GM12874 (cell line): ENCODE measurements around the gene SLC26A4.

Source experiments
- CTCF ChIP-seq: IDR thresholded peaks from 2 replicates; pipeline ENCODE4 v1.5.1; 2011; ENCODE audit warnings: low read depth, mild to moderate bottlenecking, control low read depth, low read length, moderate library complexity; ENCODE audit not compliant: insufficient read depth

Gene SLC26A4

DNA sequence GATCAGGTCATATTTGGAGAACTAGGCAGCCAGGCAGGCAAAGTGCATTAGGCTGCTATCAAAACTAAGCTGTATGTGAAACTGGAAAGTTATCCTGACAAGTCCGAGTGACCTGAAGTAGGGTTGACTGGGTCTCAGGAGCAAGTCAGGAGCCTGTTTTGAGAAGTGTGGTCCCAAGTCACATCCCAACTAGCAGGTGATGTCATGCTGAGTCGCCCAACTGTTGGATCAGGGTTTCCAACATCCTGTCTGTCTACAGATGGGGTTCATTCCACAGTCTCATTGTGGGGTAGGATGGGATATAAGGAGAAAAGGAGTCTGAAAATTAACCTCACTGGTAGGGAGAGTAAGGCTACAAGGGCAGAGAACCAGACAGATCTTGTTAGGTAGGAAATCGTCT lies 27.0 kb downstream of the SLC26A4 start:
- no peak for TF ChIP-seq CTCF

GRCh38 chr7:107689553-107689952 lies 28.9 kb downstream of the SLC26A4 start:
- no peak for TF ChIP-seq CTCF

- no peak for TF ChIP-seq CTCF
Measured at GRCh38 chr7:107690084-107690483, 29.5 kb downstream of the SLC26A4 start.

DNA sequence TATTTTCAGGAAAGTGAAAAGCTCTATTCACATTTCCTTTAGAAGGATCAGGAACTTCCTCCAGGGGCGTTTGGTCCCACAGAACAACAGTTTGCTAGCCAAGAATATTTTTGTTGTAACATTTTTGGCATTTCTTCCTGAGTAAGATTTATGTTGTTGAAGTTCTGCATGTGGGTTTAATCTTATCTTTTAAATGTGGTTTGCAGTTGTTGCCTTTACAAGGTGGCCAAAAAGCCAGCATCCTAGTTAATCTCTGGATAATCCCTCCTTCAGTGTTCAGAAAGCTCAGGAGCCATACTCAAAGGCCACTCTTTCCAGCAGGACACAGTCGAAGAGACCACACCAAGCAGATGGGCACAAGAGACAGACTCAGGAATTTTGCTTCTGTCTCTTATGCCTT lies 30.0 kb downstream of the SLC26A4 start:
- TF ChIP-seq CTCF: no peak

DNA sequence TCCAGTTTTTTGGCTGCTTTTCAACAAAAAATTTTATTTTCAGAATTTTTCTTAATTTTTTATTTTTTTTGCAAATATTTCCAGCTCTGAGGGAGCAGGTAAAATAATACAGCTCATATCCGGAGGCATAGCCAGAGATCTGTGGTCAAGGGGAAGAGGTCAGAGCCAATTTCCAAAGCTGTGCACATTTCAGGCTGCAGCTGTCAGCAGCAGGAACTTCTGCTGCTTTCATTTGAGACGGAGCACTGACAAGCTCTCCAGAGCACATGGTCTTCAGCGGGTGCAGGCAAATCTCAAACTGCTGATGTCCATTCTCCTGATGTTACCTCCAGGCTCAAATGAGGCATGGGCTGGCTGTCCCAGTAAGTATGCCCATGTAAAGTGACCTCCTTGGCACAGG lies 31.1 kb downstream of the SLC26A4 start:
- no peak for TF ChIP-seq CTCF

DNA sequence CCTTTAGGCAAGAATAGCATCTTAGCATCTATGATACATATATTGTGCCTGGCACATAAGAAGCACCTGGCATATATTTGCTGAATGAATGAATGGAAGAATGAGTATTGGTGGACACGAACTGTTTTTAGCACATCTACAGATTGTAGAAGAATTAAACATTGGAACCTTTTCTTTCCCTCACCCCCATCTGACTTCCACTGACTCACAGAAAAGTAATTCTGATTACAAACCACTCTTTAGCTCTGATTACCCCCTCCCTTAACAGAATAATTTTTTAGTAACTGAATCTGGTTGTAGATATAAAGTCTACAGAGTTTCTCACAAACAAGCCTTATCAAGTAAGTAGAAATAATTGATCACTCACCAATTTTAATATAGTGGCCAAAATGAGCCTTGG lies 31.9 kb downstream of the SLC26A4 start:
- TF ChIP-seq CTCF: no peak

DNA sequence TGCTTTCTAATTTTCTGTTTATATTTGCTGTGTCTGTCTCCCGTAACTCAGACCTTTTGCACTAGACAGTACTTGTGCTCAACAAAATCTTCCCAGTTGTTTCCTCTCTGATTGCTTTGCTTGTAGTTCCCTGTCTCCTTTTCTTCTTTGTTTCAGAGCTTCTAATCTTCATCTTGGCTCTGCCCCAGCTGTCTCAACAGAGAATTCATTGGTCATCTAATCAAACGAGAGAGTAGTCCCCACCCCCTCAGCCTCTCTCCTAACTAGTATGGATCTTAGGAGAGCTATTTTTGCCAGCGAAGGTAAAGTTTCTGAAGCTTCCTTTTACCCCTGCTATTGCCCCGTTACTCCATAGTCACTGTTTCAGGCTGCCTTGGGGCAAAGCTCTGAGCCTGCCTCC lies 32.8 kb downstream of the SLC26A4 start:
- no peak for TF ChIP-seq CTCF

DNA sequence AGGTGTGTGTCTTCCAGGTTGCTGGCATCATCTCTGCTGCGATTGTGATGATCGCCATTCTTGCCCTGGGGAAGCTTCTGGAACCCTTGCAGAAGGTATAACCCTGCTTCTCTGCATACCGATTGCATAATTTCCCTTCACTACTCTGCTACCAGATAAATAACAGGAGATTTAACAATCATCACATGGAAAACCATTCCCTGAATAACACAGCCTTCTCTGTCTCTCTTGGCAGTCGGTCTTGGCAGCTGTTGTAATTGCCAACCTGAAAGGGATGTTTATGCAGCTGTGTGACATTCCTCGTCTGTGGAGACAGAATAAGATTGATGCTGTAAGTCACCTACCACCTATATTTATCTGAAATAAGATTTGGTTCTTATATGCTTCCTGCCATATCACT lies 33.8 kb downstream of the SLC26A4 start:
- no peak for TF ChIP-seq CTCF
